ENCODE results near the gene SPR.
"Not testable (repeated sequence)": the region's sequence is repeated elsewhere in the genome, so short reads cannot be mapped to it uniquely, and the experiment has no call there.

SPR gene

GRCh38 chr2:72891091-72891818 is 4.0 kb downstream of the SPR start:
- DNase-seq, result no peak

- no peak for DNase-seq
Measured at GRCh38 chr2:72892506-72893173, 5.4 kb downstream of the SPR start.

GRCh38 chr2:72893594-72894319 is 6.5 kb downstream of the SPR start:
- DNase-seq, result no peak

GRCh38 chr2:72894514-72894913 is 7.3 kb downstream of the SPR start:
- no peak for DNase-seq

- no peak for DNase-seq
Measured at GRCh38 chr2:72895154-72895553, 7.9 kb downstream of the SPR start.

- DNase-seq, result no peak
Measured at GRCh38 chr2:72895759-72896281, 8.6 kb downstream of the SPR start.

GRCh38 chr2:72896446-72896845 is 9.2 kb downstream of the SPR start:
- DNase-seq, result no peak

GRCh38 chr2:72897785-72898584 is 10.8 kb downstream of the SPR start:
- no peak for DNase-seq

GRCh38 chr2:72898585-72898906 is 11.3 kb downstream of the SPR start:
- no peak for DNase-seq

GRCh38 chr2:72900191-72900825 is 13.1 kb downstream of the SPR start:
- no peak for DNase-seq

- no peak for DNase-seq
Measured at GRCh38 chr2:72901426-72901825, 14.2 kb downstream of the SPR start.

- DNase-seq, result not testable (repeated sequence)
Measured at GRCh38 chr2:72907369-72907768, 20.2 kb downstream of the SPR start.

GRCh38 chr2:72908741-72909140 is 21.5 kb downstream of the SPR start:
- no peak for DNase-seq

- DNase-seq, result no peak
Measured at GRCh38 chr2:72911256-72911655, 24.0 kb downstream of the SPR start.

GRCh38 chr2:72913486-72914205 is 26.4 kb downstream of the SPR start:
- no peak for DNase-seq

- no peak for DNase-seq
Measured at GRCh38 chr2:72914206-72914559, 27.0 kb downstream of the SPR start.

GRCh38 chr2:72914589-72915319 is 27.5 kb downstream of the SPR start:
- no peak for DNase-seq

- no peak for DNase-seq
Measured at GRCh38 chr2:72915320-72915906, 28.2 kb downstream of the SPR start.

- no peak for DNase-seq
Measured at GRCh38 chr2:72915907-72916742, 28.9 kb downstream of the SPR start.

- DNase-seq, result no peak
Measured at GRCh38 chr2:72916743-72917137, 29.5 kb downstream of the SPR start.
